ENCODE data around the gene MCTP1. TPM values are rescaled to one million over a fixed set of nuclear protein-coding genes. Genes with fewer than 3 reads are reported as not detected.
A peak's percentile ranks its signal among the peaks of the same experiment; 100 is the strongest.

Gene MCTP1
- total and polyA plus RNA-seq, 2 of the 8 experiments (the other 6 are each of a cell fraction or from before 2014, with no cell fraction given) = 0.56 to 3.4 TPM

DNA sequence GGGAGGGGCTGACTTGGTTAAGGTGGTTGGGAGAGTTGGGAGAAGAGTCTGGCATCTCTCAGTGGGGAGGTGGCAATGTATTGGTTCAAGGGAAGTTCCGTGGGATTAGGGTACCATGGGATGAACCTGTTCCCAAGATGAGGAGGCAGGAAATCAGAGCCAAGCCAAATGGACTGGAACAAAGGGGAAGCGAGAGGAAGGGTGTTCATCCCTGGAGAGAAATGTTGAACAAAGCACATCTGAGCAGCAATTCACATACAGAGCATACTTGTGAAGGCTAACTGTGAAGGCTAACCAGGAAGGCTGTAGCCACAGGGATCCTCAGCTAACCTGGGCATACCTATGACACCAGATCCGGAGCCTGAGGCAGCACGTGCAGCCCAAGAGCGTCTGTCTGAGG lies 214.0 kb downstream of the MCTP1 start:
- CTCF ChIA-PET (ENCODE audit: partially characterized antibody) = interaction anchor here (0.6 to 0.9 kb wide), 2 partner anchors 101 to 558 kb away, joined by 3 read pairs; no protein-coding TSS in a partner anchor
- TF ChIP-seq SP2 (IDR thresholded peaks at IDR 0.05; ENCODE audit: low read length) (no peak), KDM1A (IDR thresholded peaks at IDR 0.05; ENCODE audit: borderline replicate concordance, low read length) (no peak), CBX5 (IDR thresholded peaks at IDR 0.05; ENCODE audit: low read depth, low read length) (no peak), MAFK (IDR thresholded peaks at IDR 0.05; ENCODE audit: low read depth, low read length) (no peak), TEAD4 (IDR thresholded peaks at IDR 0.05; ENCODE audit: low read depth, low read length) (no peak), PHF8 (conservative IDR thresholded peaks at IDR 0.05; ENCODE audit: low read depth, low read length) (no peak), MAX (IDR thresholded peaks at IDR 0.05) (no peak), TAF1 (IDR thresholded peaks at IDR 0.05; ENCODE audit: low read depth, low read length) (no peak), RNF2 (IDR thresholded peaks at IDR 0.05; ENCODE audit: borderline replicate concordance, low read depth, low read length, missing control alignments, poor library complexity, severe bottlenecking) (no peak), ZNF274 (IDR thresholded peaks at IDR 0.05; ENCODE audit: borderline replicate concordance, extremely low read depth, low read length) (no peak), CREB1 (IDR thresholded peaks at IDR 0.05) (no peak)
- TF ChIP-seq, protein P1, sequence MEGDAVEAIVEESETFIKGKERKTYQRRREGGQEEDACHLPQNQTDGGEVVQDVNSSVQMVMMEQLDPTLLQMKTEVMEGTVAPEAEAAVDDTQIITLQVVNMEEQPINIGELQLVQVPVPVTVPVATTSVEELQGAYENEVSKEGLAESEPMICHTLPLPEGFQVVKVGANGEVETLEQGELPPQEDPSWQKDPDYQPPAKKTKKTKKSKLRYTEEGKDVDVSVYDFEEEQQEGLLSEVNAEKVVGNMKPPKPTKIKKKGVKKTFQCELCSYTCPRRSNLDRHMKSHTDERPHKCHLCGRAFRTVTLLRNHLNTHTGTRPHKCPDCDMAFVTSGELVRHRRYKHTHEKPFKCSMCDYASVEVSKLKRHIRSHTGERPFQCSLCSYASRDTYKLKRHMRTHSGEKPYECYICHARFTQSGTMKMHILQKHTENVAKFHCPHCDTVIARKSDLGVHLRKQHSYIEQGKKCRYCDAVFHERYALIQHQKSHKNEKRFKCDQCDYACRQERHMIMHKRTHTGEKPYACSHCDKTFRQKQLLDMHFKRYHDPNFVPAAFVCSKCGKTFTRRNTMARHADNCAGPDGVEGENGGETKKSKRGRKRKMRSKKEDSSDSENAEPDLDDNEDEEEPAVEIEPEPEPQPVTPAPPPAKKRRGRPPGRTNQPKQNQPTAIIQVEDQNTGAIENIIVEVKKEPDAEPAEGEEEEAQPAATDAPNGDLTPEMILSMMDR (IDR thresholded peaks at IDR 0.05; ENCODE audit: control extremely low read depth in 1 of 3, insufficient read depth in 1 of 3, low read depth in 1 of 3, low read length in 3 of 3) = no peak

More for the DNA sequence above, 214.0 kb downstream of the MCTP1 start:
- no peak overlapping the region for H4K8ac ChIP-seq (ENCODE audit: extremely low read depth, insufficient read depth, low read length)
- no peaks in the 10 kb centered on the region for H3K9me3 ChIP-seq (ENCODE audit: insufficient read depth in 2 of 2, low read depth in 1 of 2, low read length in 1 of 2)
- H3K4me2 ChIP-seq (ENCODE audit: insufficient read depth in 1 of 2, low read depth in 2 of 2, low read length in 2 of 2) = no peak overlapping the region
- no peak overlapping the region for H2BK12ac ChIP-seq (ENCODE audit: low read depth, low read length)
- H2BK15ac ChIP-seq (ENCODE audit: low read length) = no peak overlapping the region
- peak overlapping the region; percentile 1; the same call in 1 of the 2 replicates for H2AFZ ChIP-seq (ENCODE audit: low read length)
- H2BK5ac ChIP-seq (ENCODE audit: low read depth, low read length) = 0 out of 2 replicates have a peak overlapping the region, but pooled peaks have one; percentile 19
- no peak overlapping the region for H2BK20ac ChIP-seq (ENCODE audit: low read length)
- DNase-seq (ENCODE audit: low read depth in 1 of 2, low spot score in 2 of 2) (no peak), FAIRE-seq (no peak)
- no peaks in the 10 kb centered on the region for H3K27me3 ChIP-seq (replicated peaks in 1 of 4; ENCODE audit: control insufficient read depth in 3 of 4, extremely low read depth in 1 of 4, insufficient read depth in 3 of 4, low read length in 3 of 4)
- H3K4me3 ChIP-seq (ENCODE audit: extremely low read depth in 1 of 4, insufficient read depth in 2 of 4, low read depth in 3 of 4, low read length in 4 of 4) = no peak overlapping the region
- POLR2A ChIA-PET (ENCODE audit: partially characterized antibody) = no interaction called here
- WGBS, 2 experiments (ENCODE audit: extremely low coverage in 1 of 2, insufficient coverage in 1 of 2, insufficient read length in 1 of 2, insufficient replicate concordance in 2 of 2, low coverage in 1 of 2, low lambda C conversion rate in 2 of 2, missing lambda C conversion rate in 1 of 2) = 79% methylated on average over 5 of the region's 5 CpGs; no CpG with 5 or more reads in 1 of the 2 experiments
- H4K20me1 ChIP-seq (replicated peaks in 1 of 2; ENCODE audit: control insufficient read depth in 1 of 2, insufficient read depth in 2 of 2, low read length in 2 of 2) = no peaks in the 10 kb centered on the region
- H3K4ac ChIP-seq (replicated peaks; ENCODE audit: insufficient read length, low read depth, low read length) = no peak overlapping the region
- H3K79me1 ChIP-seq (ENCODE audit: low read depth, low read length) = no peaks in the 10 kb centered on the region
- no peak overlapping the region for H3K9ac ChIP-seq (replicated peaks in 1 of 4; ENCODE audit: extremely low read depth in 1 of 4, low read depth in 3 of 4, low read length in 3 of 4)
- no peak overlapping the region for H3K14ac ChIP-seq (ENCODE audit: insufficient read length)
- H3K4me1 ChIP-seq (replicated peaks in 1 of 4; ENCODE audit: control insufficient read depth in 3 of 4, insufficient read depth in 4 of 4, low read length in 3 of 4) = no peaks in the 10 kb centered on the region
- H4K91ac ChIP-seq (replicated peaks; ENCODE audit: insufficient read length, low read length) = no peak overlapping the region
- no peak overlapping the region for H3K18ac ChIP-seq (ENCODE audit: extremely low read depth, low read length)
- H3K27ac ChIP-seq (ENCODE audit: low read depth, low read length) = no peak overlapping the region
- H3K23me2 ChIP-seq (ENCODE audit: low read depth, low read length) = no peaks in the 10 kb centered on the region
- H2AK5ac ChIP-seq (ENCODE audit: low read depth, low read length) = no peak overlapping the region
- no peak overlapping the region for H2BK120ac ChIP-seq (replicated peaks; ENCODE audit: low read depth, low read length)
- no peaks in the 10 kb centered on the region for H3K36me3 ChIP-seq (ENCODE audit: control insufficient read depth in 2 of 4, insufficient read depth in 4 of 4, low read length in 3 of 4)
- no peak overlapping the region for H3K56ac ChIP-seq (replicated peaks; ENCODE audit: insufficient read length, low read depth, low read length)
- H4K5ac ChIP-seq (ENCODE audit: insufficient read length, low read depth, low read length) = no peak overlapping the region
- no peak overlapping the region for H3K23ac ChIP-seq (ENCODE audit: insufficient read length)
- H3K79me2 ChIP-seq (ENCODE audit: control insufficient read depth in 1 of 2, insufficient read depth in 2 of 2, low read length in 2 of 2) = no peaks in the 10 kb centered on the region

All from H1 (cell line).